PC-9 (cell line): Measurements from ENCODE around the gene KCNJ5. TPM values are rescaled to one million over a fixed set of nuclear protein-coding genes. Genes with fewer than 3 reads are reported as not detected.

Experiments
- BruUV-seq: library from RNA; stranded (reverse); fragments of 400-500 nt; replicated peaks from 2 replicates; lab custom pipeline; 2021; lab: Mats Ljungman, UMichigan
- CTCF ChIA-PET: fragments of 300-600 bp; sonication (Branson Sonifier 250); formaldehyde crosslinking; loops from one replicate; lab custom pipeline; 2022; ENCODE audit warnings: antibody characterized with exemption; lab: Charles Lee
- POLR2A ChIA-PET: fragments of 300-600 bp; sonication (Branson Sonifier 250); formaldehyde crosslinking; loops from one replicate; lab custom pipeline; 2022; ENCODE audit warnings: antibody characterized with exemption; ENCODE audit not compliant: unreplicated experiment; lab: Charles Lee
- DNase-seq, 2 experiments: peaks; one replicate each; pipeline versions ENCODE4 v3.0.0 to v3.0.0-alpha.2; 2015 to 2022; ENCODE audit warnings: mixed read lengths in 1 of 2
- H2AFZ ChIP-seq: fragments of 200-600 bp; sonication (generic); 2 replicates; pipeline ENCODE4 v1.8.1; 2017; ENCODE audit warnings: antibody characterized with exemption
- H3F3A ChIP-seq: fragments of 200-600 bp; sonication (generic); 2 replicates; pipeline ENCODE4 v1.8.1; 2017; ENCODE audit warnings: antibody characterized with exemption, mild to moderate bottlenecking, low read depth; ENCODE audit not compliant: insufficient read depth
- H3K27ac ChIP-seq: fragments of 200-600 bp; sonication (generic); 2 replicates; pipeline ENCODE4 v1.6.1; 2016; ENCODE audit warnings: mixed run types
- H3K27me3 ChIP-seq: fragments of 200-600 bp; sonication (generic); 2 replicates; pipeline ENCODE4 v1.6.1; 2016; ENCODE audit warnings: low read depth, mixed run types; ENCODE audit not compliant: insufficient read depth
- H3K36me3 ChIP-seq: fragments of 200-600 bp; sonication (generic); 2 replicates; pipeline ENCODE4 v1.6.1; 2016; ENCODE audit warnings: low read depth, mixed run types
- H3K4me1 ChIP-seq: fragments of 200-600 bp; sonication (generic); replicated peaks from 2 replicates; pipeline ENCODE4 v1.6.1; 2016; ENCODE audit warnings: mixed run types; ENCODE audit not compliant: insufficient read depth
- H3K4me2 ChIP-seq: fragments of 200-600 bp; sonication (generic); 2 replicates; pipeline ENCODE4 v1.6.1; 2017; ENCODE audit warnings: mixed run types
- H3K4me3 ChIP-seq: fragments of 200-600 bp; sonication (generic); 2 replicates; pipeline ENCODE4 v1.6.1; 2016; ENCODE audit warnings: mixed run types
- H3K79me2 ChIP-seq: fragments of 200-600 bp; sonication (generic); 2 replicates; pipeline ENCODE4 v1.6.1; 2017; ENCODE audit warnings: low read depth, mixed run types
- H3K9me2 ChIP-seq: fragments of 200-600 bp; sonication (generic); 2 replicates; pipeline ENCODE4 v1.8.1; 2017; ENCODE audit warnings: mild to moderate bottlenecking; ENCODE audit not compliant: insufficient read depth
- H3K9me3 ChIP-seq: fragments of 200-600 bp; sonication (generic); 2 replicates; pipeline ENCODE4 v1.8.1; 2016; ENCODE audit warnings: low read depth; ENCODE audit not compliant: insufficient read depth
- H4K20me1 ChIP-seq: fragments of 200-600 bp; sonication (generic); 2 replicates; pipeline ENCODE4 v1.8.1; 2017; ENCODE audit not compliant: insufficient read depth
- EZH2 ChIP-seq: fragments of 200-600 bp; sonication (generic); IDR thresholded peaks from 2 replicates; pipeline ENCODE4 v1.8.0; 2017; ENCODE audit warnings: antibody characterized with exemption, low read depth
- intact Hi-C: fragments of 100-400 bp; cut with micrococcal nuclease; formaldehyde crosslinking; loops from one replicate; pipeline ENCODE4 v1.10.0; 2022; ENCODE audit not compliant: unreplicated experiment
- total RNA-seq: library from RNA; stranded (reverse); gene quantifications from 2 replicates; pipeline ENCODE4 v1.2.3, GENCODE V29; 2021
- TF ChIP-seq, protein P1 (sequence below): fragments of 200-600 bp; sonication (generic); conservative IDR thresholded peaks from 2 replicates; pipeline ENCODE4 v1.6.1; 2017; ENCODE audit warnings: mixed run types, antibody characterized with exemption, mild to moderate bottlenecking, moderate library complexity

Gene KCNJ5
- total RNA-seq, 1 experiment from 2014 or later: 0.11 TPM

DNA sequence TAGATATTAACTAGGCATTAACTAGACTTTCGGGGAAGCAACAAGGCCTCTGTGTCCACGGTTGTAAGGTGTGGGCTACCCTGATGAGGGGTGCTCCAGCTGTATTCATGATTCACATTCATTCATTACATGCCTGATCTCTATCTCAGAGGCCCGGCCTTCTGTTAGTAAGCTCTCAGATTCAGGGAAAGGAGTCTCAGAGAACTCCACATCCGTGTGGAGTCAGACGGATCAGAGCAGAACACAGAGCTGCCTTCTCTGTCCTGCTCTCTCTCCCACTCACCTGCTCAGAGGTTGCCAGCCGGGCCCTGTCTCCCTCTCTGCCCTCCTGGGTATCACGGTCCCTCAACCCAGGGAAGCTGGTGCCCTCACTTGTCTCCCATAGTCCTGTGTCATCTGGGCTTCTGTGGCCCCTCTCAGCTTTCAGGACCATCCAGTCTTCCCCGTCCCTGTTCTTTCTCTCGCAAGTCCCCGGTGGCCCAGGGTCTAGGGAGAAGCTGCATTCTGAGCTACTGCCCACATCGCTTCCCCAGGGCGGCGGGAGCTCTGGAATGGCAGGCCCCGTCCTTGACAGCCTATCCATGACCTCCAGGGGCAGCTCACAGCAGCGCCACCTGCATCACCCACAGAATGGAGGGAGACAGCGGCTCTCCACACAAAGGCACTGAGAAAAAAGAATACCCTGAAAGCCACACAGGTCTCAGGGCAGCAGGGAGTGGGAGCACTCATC is 47.2 kb downstream of the KCNJ5 start:
- Histone ChIP-seq H3K27ac (no peak overlapping the region), H3K4me1 (no peaks in the 10 kb centered on the region), H3K27me3 (peaks cover 36% of the 10 kb centered on the region), H3K9me2 (no peaks in the 10 kb centered on the region), H4K20me1 (no peaks in the 10 kb centered on the region), H3K4me3 (no peak overlapping the region), H2AFZ (no peak overlapping the region), H3K36me3 (no peaks in the 10 kb centered on the region), H3K79me2 (no peaks in the 10 kb centered on the region), H3F3A (no peaks in the 10 kb centered on the region), H3K9me3 (no peaks in the 10 kb centered on the region), H3K4me2 (no peak overlapping the region)
- intact Hi-C loops: no loop called here
- ChIA-PET CTCF (no interaction called here), POLR2A (no interaction called here)
- no TSS peak for BruUV-seq
- TF ChIP-seq, protein P1, sequence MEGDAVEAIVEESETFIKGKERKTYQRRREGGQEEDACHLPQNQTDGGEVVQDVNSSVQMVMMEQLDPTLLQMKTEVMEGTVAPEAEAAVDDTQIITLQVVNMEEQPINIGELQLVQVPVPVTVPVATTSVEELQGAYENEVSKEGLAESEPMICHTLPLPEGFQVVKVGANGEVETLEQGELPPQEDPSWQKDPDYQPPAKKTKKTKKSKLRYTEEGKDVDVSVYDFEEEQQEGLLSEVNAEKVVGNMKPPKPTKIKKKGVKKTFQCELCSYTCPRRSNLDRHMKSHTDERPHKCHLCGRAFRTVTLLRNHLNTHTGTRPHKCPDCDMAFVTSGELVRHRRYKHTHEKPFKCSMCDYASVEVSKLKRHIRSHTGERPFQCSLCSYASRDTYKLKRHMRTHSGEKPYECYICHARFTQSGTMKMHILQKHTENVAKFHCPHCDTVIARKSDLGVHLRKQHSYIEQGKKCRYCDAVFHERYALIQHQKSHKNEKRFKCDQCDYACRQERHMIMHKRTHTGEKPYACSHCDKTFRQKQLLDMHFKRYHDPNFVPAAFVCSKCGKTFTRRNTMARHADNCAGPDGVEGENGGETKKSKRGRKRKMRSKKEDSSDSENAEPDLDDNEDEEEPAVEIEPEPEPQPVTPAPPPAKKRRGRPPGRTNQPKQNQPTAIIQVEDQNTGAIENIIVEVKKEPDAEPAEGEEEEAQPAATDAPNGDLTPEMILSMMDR: no peak
- DNase-seq: no peak

GRCh38 chr11:128939591-128939990 is 48.4 kb downstream of the KCNJ5 start:
- ChIA-PET CTCF (no interaction called here), POLR2A (interaction anchor here (0.6 kb wide), 1 partner anchor 792 kb away, joined by 3 read pairs; no protein-coding TSS in a partner anchor)
- TF ChIP-seq EZH2: no peak
- TF ChIP-seq, protein P1: no peak
- H3K27ac ChIP-seq: no peak overlapping the region
- no peak overlapping the region for H3K4me2 ChIP-seq
- no peaks in the 10 kb centered on the region for H3K4me1 ChIP-seq
- no peaks in the 10 kb centered on the region for H4K20me1 ChIP-seq
- H3K27me3 ChIP-seq: peaks cover 34% of the 10 kb centered on the region
- H2AFZ ChIP-seq: no peak overlapping the region
- H3K9me2 ChIP-seq: no peaks in the 10 kb centered on the region
- intact Hi-C loops: no loop called here
- BruUV-seq: no TSS peak
- H3K79me2 ChIP-seq: no peaks in the 10 kb centered on the region
- no peaks in the 10 kb centered on the region for H3K9me3 ChIP-seq
- H3F3A ChIP-seq: no peaks in the 10 kb centered on the region
- no peak for DNase-seq
- no peak overlapping the region for H3K4me3 ChIP-seq
- no peaks in the 10 kb centered on the region for H3K36me3 ChIP-seq

DNA sequence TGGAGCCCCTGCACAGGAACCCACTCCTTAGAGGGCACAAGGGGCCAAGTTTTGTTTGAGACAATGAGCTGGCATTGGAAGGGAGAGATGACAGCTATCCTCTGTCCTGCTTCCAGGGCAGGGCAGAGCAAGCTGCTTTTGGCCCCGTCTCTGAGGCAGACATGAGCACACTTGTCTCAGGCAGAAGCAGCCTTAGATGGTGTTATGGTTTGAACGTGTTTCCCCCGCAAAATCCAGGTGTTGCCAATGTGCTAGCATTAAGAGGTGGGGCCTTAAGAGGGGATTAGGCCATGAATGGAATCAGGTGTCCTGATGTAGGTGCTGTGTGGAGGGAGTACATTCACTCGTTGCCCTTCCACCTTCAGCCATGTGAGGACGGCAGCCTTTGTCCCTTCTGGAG is 49.0 kb downstream of the KCNJ5 start:
- H3K4me3 ChIP-seq: no peak overlapping the region
- BruUV-seq: no TSS peak
- intact Hi-C loops: no loop called here

More for the DNA sequence above, 49.0 kb downstream of the KCNJ5 start:
- TF ChIP-seq, protein P1: no peak
- no peak for TF ChIP-seq EZH2
- no peak for DNase-seq
- H3K27ac ChIP-seq: no peak overlapping the region
- H4K20me1 ChIP-seq: no peaks in the 10 kb centered on the region
- H3K27me3 ChIP-seq: peaks cover 34% of the 10 kb centered on the region
- H3K4me2 ChIP-seq: no peak overlapping the region
- H3K9me2 ChIP-seq: no peaks in the 10 kb centered on the region
- H3K36me3 ChIP-seq: no peaks in the 10 kb centered on the region
- CTCF ChIA-PET: no interaction called here
- H3F3A ChIP-seq: no peaks in the 10 kb centered on the region
- no peaks in the 10 kb centered on the region for H3K79me2 ChIP-seq
- H2AFZ ChIP-seq: no peak overlapping the region
- no peaks in the 10 kb centered on the region for H3K9me3 ChIP-seq
- no peaks in the 10 kb centered on the region for H3K4me1 ChIP-seq
- POLR2A ChIA-PET: interaction anchor here (0.6 kb wide), 1 partner anchor 793 kb away, joined by 3 read pairs; no protein-coding TSS in a partner anchor
